Measurements from ENCODE around the gene ADAP1. TPM values are rescaled to one million over a fixed set of nuclear protein-coding genes. Genes with fewer than 3 reads are reported as not detected.

Gene ADAP1
- total RNA-seq, 2 donors from 2014 or later, result 4.2 to 7.7 TPM

DNA sequence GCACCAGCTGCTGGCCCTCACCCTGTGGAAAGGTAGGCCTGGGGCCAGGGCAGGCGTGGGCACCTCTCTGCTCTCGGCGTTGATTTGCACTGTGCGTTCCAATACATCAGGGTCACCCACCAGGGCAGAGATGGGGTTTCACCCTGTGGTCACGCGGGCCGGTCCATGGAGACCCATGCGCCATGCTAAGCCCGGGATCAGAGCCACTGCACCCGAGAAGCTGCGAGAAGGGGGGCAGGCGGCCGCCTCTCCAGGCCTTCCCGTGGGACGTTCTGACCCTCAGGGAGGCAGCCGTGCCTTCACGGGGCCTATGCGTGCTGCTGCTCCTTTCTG, 67.0 kb downstream of the ADAP1 start:
- H3K4me1 ChIP-seq, result peaks cover 0 to 50% of the 10 kb centered on the region in 2 donors
- peaks cover 51% of the 10 kb centered on the region for H3K36me3 ChIP-seq
- H3K27me3 ChIP-seq, result no peaks in the 10 kb centered on the region
- DNase-seq (ENCODE audit: low spot score), result no peak
- H3K27ac ChIP-seq, result peak overlapping the region in 1 of 2 donors; percentile 51
- no peak overlapping the region for H3K4me3 ChIP-seq
- H3K9me3 ChIP-seq, result no peaks in the 10 kb centered on the region
- TF ChIP-seq, protein P1, sequence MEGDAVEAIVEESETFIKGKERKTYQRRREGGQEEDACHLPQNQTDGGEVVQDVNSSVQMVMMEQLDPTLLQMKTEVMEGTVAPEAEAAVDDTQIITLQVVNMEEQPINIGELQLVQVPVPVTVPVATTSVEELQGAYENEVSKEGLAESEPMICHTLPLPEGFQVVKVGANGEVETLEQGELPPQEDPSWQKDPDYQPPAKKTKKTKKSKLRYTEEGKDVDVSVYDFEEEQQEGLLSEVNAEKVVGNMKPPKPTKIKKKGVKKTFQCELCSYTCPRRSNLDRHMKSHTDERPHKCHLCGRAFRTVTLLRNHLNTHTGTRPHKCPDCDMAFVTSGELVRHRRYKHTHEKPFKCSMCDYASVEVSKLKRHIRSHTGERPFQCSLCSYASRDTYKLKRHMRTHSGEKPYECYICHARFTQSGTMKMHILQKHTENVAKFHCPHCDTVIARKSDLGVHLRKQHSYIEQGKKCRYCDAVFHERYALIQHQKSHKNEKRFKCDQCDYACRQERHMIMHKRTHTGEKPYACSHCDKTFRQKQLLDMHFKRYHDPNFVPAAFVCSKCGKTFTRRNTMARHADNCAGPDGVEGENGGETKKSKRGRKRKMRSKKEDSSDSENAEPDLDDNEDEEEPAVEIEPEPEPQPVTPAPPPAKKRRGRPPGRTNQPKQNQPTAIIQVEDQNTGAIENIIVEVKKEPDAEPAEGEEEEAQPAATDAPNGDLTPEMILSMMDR (IDR thresholded peaks at IDR 0.05), result no peak

DNA sequence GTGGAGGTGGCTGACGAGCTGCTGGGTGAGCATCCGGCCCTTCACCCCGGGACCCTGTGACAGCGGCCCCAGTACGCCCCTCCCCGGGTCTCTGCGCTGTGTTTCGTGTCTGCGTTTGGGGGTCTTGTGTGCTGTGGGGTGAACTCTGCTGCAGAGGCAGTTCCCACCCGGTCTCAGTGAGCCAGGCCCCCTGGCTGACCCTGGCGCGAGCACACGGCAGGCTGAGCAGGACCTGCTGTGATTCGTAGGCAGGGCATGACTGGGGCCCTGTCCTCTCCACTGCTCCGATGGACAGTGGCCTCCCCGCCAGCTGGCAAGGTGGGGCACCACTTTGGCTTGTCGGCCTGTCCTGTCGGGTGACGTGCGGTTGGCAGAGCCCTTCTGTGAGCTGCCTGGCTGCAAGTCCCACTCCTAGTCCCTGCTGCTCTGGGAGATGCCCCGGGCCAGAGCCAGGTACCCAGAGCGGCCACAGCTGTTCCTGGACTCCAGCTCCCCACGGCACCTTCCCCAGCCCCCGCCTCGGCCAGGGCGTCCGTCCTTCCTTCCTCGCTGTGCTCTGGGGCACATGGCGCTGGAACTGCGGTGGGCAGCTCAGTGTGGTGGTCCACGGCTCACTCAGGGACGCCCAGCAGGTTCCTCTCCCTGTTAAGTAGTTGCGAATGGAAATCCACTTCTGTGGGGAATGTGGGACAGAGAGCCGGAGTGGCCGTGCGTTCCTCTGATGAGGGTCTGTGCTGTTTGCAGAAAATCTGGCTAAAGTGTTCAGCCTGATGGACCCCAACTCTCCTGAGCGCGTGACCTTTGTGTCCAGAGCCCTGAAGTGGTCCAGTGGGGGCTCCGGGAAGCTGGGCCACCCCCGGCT, 67.6 kb downstream of the ADAP1 start:
- no peak for DNase-seq (ENCODE audit: low spot score)
- Histone ChIP-seq H3K27me3 (no peaks in the 10 kb centered on the region), H3K9me3 (no peaks in the 10 kb centered on the region), H3K4me1 (peaks cover 0 to 55% of the 10 kb centered on the region in 2 donors), H3K36me3 (peaks cover 45% of the 10 kb centered on the region), H3K4me3 (no peak overlapping the region), H3K27ac (peak overlapping the region; percentile 16 to 62)
- TF ChIP-seq, protein P1 (IDR thresholded peaks at IDR 0.05), result no peak

DNA sequence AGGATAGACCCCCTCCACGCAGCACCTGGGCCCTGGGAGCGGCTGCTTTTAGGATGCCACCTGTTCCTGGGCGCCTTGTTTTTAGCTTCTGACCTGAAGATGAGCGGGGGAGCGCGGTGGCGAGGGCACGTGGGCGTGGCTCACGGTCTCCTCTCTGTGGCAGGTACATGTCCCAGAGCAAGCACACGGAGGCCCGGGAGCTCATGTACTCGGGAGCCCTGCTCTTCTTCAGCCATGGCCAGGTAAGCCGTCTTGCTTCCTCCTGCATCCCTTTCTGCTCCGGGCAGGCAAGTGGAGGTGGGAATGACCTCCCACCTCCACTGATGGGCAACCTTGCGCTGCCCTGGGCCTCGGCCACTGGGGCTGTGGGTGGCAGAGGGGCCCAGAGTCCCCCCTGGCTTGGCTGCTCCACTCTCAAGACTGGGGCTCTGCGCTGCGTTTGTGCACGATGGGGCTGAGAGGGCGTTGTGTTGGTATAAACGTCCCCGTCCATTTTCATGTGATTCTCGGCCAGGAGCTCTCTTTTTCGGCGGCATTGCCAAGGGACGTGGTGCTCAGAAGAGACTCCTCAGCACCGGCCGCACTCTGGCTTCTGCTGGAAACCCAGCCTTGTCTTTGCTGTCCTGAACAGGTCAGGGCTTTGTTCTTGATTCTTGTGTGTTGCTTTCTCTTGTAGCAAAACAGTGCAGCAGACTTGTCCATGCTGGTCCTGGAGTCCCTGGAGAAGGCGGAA, 68.4 kb downstream of the ADAP1 start:
- Histone ChIP-seq H3K27ac (peak overlapping the region; percentile 16 to 62), H3K36me3 (peaks cover 37% of the 10 kb centered on the region), H3K27me3 (no peaks in the 10 kb centered on the region), H3K9me3 (no peaks in the 10 kb centered on the region), H3K4me3 (no peak overlapping the region), H3K4me1 (peaks cover 0 to 61% of the 10 kb centered on the region in 2 donors)
- TF ChIP-seq, protein P1 (IDR thresholded peaks at IDR 0.05), result no peak
- DNase-seq (ENCODE audit: low spot score), result no peak

DNA sequence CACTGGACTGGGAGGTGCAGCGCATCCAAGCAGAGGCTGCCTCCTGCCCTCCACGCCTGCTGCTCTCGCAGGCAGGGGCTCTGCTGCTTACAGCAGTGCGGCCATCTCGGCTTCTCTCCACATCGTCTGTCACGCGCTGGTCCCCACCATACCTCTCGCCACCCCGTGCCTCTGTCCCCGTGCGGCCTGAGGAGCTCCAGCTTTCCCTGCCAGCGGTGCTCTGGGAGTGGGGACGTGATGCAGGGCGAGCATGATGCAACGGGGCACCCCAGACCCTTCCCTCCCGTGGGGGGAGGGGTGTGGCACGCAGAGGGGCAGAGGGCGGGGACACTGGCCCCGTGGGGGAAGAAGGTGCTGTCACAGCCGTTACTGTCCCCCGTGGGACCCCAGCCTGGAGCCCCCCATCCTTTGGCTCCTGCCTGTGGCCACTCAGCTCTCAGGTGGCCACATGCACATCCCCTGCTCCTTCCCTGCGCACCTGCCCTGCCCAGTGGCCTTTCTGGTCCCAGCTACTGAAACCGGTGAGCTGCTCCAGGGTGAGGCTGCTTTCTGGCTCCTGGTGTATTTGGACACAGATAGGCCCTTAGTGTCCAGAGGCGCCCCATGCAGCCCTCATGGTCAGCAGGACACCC, 69.1 kb downstream of the ADAP1 start:
- H3K9me3 ChIP-seq, result no peaks in the 10 kb centered on the region
- peak overlapping the region in 1 of 2 donors; percentile 62 for H3K27ac ChIP-seq
- no peak for DNase-seq (ENCODE audit: low spot score)
- peaks cover 0 to 68% of the 10 kb centered on the region in 2 donors for H3K4me1 ChIP-seq
- TF ChIP-seq, protein P1 (IDR thresholded peaks at IDR 0.05), result no peak
- H3K4me3 ChIP-seq, result no peak overlapping the region
- no peaks in the 10 kb centered on the region for H3K27me3 ChIP-seq
- peaks cover 32% of the 10 kb centered on the region for H3K36me3 ChIP-seq

DNA sequence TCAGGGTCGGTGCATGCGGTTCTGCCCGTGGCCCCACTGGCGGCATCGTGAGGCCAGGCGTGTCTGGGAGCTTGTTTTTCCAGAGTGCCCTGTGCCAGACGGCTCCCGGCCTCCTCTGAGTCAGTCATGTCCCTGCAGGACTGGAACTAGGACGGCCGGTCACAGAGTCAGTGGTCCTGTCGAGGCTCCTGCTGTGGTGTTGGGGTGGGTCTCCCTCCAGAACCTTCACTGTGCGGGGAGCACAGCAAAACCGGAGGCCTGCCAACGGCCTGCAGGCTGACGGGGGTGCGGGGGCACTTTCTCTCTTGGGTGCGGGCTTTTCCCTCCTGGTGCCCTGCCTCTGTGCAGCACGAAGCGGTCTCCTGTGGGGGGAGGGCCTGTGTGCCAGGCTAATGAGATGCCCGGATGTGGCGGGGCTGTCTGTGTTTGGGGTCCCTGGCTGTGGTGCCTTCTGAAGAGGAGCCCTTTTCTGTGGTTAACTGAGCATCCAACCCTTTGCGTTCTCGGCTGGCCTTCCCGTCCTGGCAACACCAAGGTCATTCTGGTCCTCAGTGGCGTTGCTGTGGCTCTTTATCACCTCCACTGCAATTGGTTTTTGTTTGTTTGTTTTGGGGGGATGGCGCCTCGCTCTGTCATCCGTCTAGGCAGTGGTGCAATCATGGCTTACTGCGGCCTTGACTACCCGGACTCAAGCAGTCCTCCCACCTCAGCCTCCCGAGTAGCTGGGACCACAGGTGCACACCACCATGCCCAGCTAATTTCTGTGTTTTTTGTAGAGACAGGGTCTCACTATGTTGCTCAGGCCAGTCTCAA, 70.1 kb downstream of the ADAP1 start:
- peaks cover 32% of the 10 kb centered on the region for H3K36me3 ChIP-seq
- no peak for DNase-seq (ENCODE audit: low spot score)
- no peak overlapping the region for H3K4me3 ChIP-seq
- TF ChIP-seq, protein P1 (IDR thresholded peaks at IDR 0.05), result no peak
- peak overlapping the region in 1 of 2 donors; percentile 62 for H3K27ac ChIP-seq
- H3K27me3 ChIP-seq, result no peaks in the 10 kb centered on the region
- H3K4me1 ChIP-seq, result peaks cover 0 to 76% of the 10 kb centered on the region in 2 donors
- no peaks in the 10 kb centered on the region for H3K9me3 ChIP-seq

All from right atrium auricular region (tissue), 2 donors.